ENCODE results near the gene RIF1. TPM values are rescaled to one million over a fixed set of nuclear protein-coding genes. Genes with fewer than 3 reads are reported as not detected.

Gene RIF1
- total RNA-seq, 2 donors from 2014 or later, result 22.6 to 38.2 TPM

GRCh38 chr2:151491496-151491895 lies 81.8 kb downstream of the RIF1 start:
- Histone ChIP-seq H3K27me3 (no peaks in the 10 kb centered on the region), H3K4me1 (no peaks in the 10 kb centered on the region), H3K4me3 (no peak overlapping the region), H3K9me3 (no peaks in the 10 kb centered on the region), H3K27ac (no peak overlapping the region), H3K36me3 (replicated peaks in 1 of 2; ENCODE audit: insufficient read depth in 1 of 2, low read depth in 2 of 2) (no peaks in the 10 kb centered on the region)
- WGBS, 2 donors, result 87 to 92% methylated on average over 4 of the region's 4 CpGs
- TF ChIP-seq, protein P1, sequence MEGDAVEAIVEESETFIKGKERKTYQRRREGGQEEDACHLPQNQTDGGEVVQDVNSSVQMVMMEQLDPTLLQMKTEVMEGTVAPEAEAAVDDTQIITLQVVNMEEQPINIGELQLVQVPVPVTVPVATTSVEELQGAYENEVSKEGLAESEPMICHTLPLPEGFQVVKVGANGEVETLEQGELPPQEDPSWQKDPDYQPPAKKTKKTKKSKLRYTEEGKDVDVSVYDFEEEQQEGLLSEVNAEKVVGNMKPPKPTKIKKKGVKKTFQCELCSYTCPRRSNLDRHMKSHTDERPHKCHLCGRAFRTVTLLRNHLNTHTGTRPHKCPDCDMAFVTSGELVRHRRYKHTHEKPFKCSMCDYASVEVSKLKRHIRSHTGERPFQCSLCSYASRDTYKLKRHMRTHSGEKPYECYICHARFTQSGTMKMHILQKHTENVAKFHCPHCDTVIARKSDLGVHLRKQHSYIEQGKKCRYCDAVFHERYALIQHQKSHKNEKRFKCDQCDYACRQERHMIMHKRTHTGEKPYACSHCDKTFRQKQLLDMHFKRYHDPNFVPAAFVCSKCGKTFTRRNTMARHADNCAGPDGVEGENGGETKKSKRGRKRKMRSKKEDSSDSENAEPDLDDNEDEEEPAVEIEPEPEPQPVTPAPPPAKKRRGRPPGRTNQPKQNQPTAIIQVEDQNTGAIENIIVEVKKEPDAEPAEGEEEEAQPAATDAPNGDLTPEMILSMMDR (IDR thresholded peaks at IDR 0.05), result no peak
- TF ChIP-seq POLR2A (IDR thresholded peaks at IDR 0.05), result no peak
- ATAC-seq, result no peak
- DNase-seq, result no peak
- intact Hi-C loops (cut with DNase I), result no loop called here

GRCh38 chr2:151498178-151498577 lies 88.5 kb downstream of the RIF1 start:
- DNase-seq (no peak), ATAC-seq (no peak)
- no peaks in the 10 kb centered on the region for H3K36me3 ChIP-seq (replicated peaks in 1 of 2; ENCODE audit: insufficient read depth in 1 of 2, low read depth in 2 of 2)
- H3K27ac ChIP-seq, result no peak overlapping the region
- intact Hi-C loops (cut with DNase I), result no loop called here
- TF ChIP-seq, protein P1 (IDR thresholded peaks at IDR 0.05), result no peak
- no peak for TF ChIP-seq POLR2A (IDR thresholded peaks at IDR 0.05)
- H3K9me3 ChIP-seq, result no peaks in the 10 kb centered on the region
- no peak overlapping the region for H3K4me3 ChIP-seq
- WGBS, 2 donors, result 83 to 91% methylated on average over 1 of the region's 1 CpG
- no peaks in the 10 kb centered on the region for H3K4me1 ChIP-seq
- H3K27me3 ChIP-seq, result no peaks in the 10 kb centered on the region

DNA sequence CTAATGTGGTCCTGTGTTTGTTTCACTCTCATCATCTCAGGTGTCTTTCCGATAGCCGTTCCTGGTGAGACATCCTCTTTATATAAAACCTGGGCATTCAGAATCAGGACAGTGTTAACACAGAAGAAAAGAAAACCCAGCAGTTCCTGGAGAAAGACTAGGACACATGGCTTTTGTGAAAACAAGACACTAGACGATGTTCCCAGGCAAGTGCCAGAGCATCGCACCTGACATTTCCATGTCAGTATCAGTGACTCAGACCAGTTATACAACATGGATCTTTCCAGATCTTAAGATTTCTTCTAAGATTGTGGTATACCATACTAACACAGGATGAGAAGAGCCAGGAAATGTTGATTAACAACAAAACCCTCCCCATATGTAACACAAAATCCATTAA lies 96.5 kb downstream of the RIF1 start:
- DNase-seq (no peak), ATAC-seq (no peak)
- Histone ChIP-seq H3K36me3 (replicated peaks in 1 of 2; ENCODE audit: insufficient read depth in 1 of 2, low read depth in 2 of 2) (no peaks in the 10 kb centered on the region), H3K27me3 (no peaks in the 10 kb centered on the region), H3K27ac (no peak overlapping the region), H3K9me3 (no peaks in the 10 kb centered on the region), H3K4me1 (no peaks in the 10 kb centered on the region), H3K4me3 (no peak overlapping the region)
- intact Hi-C loops (cut with DNase I), result no loop called here
- 94 to 98% methylated on average over 4 of the region's 4 CpGs for WGBS, 2 donors
- TF ChIP-seq, protein P1 (IDR thresholded peaks at IDR 0.05), result no peak
- TF ChIP-seq POLR2A (IDR thresholded peaks at IDR 0.05), result no peak

DNA sequence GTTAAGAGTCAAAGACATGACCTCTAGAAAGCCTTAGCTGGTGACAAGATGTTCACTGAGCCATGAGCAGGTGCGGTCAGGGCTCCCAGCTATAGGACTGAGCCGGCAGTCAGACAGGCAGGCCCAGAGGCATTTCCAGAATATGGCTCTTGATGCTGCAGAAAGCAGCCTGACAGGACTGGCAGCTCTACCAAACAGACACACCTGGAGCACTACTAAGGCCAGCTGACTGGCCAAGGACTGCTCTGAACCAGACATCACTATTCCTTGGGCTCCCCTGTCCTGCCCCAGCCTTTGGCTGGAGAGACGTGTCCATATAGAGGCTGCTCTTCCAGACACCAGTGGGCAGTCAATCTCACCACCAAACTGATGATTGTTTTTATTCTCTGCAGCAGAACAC lies 98.8 kb downstream of the RIF1 start:
- intact Hi-C loops (cut with DNase I), result no loop called here
- Histone ChIP-seq H3K27ac (no peak overlapping the region), H3K9me3 (no peaks in the 10 kb centered on the region), H3K4me3 (no peak overlapping the region), H3K27me3 (no peaks in the 10 kb centered on the region), H3K36me3 (replicated peaks in 1 of 2; ENCODE audit: insufficient read depth in 1 of 2, low read depth in 2 of 2) (no peaks in the 10 kb centered on the region), H3K4me1 (no peaks in the 10 kb centered on the region)
- no peak for ATAC-seq
- no peak for TF ChIP-seq POLR2A (IDR thresholded peaks at IDR 0.05)
- TF ChIP-seq, protein P1 (IDR thresholded peaks at IDR 0.05), result no peak
- no peak for DNase-seq
- WGBS, 2 donors, result 81 to 92% methylated on average over 3 of the region's 3 CpGs

DNA sequence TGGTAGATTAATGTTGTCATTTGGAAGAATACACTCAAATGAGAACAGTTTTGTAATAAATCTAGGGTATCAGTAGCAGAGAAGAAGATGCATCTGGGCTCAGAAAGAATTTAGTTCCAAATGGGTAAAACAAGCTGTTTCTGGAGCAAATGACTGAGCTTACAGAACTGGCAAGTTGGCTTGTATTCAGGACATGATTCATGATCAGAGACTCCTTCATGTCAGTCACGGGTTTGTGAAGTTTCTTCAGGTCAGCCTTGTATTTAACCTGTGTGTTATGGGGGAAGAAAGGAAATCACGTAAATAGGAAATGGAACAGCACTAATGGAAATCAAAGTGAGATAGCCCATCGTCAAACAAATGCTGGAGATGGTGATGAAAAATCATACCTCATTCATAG lies 109.1 kb downstream of the RIF1 start:
- no peaks in the 10 kb centered on the region for H3K27me3 ChIP-seq
- no peaks in the 10 kb centered on the region for H3K9me3 ChIP-seq
- no peaks in the 10 kb centered on the region for H3K36me3 ChIP-seq (replicated peaks in 1 of 2; ENCODE audit: insufficient read depth in 1 of 2, low read depth in 2 of 2)
- H3K27ac ChIP-seq, result no peak overlapping the region
- 96% methylated on average over 3 of the region's 3 CpGs for WGBS, 2 donors
- DNase-seq (no peak), ATAC-seq (no peak)
- intact Hi-C loops (cut with DNase I), result no loop called here
- no peak overlapping the region for H3K4me3 ChIP-seq
- no peaks in the 10 kb centered on the region for H3K4me1 ChIP-seq
- TF ChIP-seq, protein P1 (IDR thresholded peaks at IDR 0.05), result no peak

Data from body of pancreas (tissue), 4 donors.